ENCODE results near the gene ELL. TPM values are rescaled to one million over a fixed set of nuclear protein-coding genes. Genes with fewer than 3 reads are reported as not detected.

Gene ELL
- total and polyA plus RNA-seq, 2 experiments from 2014 or later: 11.3 to 20.1 TPM

DNA sequence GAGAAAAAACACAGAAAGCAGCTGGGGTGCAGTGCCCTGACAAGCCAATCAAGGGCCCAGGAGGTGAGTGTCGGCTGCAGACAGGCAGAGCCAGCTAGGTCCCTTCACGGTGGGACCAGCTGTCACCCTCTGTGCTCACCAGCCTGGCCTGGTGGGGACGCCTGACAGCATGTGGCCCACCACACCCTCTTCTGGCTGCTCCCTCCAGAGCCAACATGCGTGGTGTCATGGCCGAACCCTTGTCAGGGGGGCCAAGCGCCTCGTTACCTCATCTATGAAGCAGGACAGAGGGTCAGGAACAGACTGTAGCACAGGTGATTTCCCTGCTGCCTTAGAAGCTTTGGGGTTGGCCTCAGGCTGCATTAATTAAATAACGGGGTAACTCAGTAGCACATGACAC, 43.9 kb downstream of the ELL start:
- DNase-seq (ENCODE audit: low spot score) (no peak), ATAC-seq (no peak)
- Mint-ChIP-seq H3K9me3 (0 out of 3 replicates have a peak, but pooled peaks cover 5% of the 10 kb centered on the region), H3K36me3 (ENCODE audit: low read depth) (no peaks in the 10 kb centered on the region; the same call in 2 of the 3 replicates), H3K4me3 (no peak overlapping the region), H3K4me1 (peaks cover 25% of the 10 kb centered on the region), H3K27ac (no peak overlapping the region), H3K27me3 (ENCODE audit: insufficient read depth, low read depth, poor library complexity) (peaks cover 20% of the 10 kb centered on the region)
- no peak overlapping the region for H3K4me3 ChIP-seq
- H3F3A ChIP-seq (replicated peaks; ENCODE audit: low read depth): peaks cover 10% of the 10 kb centered on the region; the same call in 1 of the 2 replicates
- H3K9me2 ChIP-seq (ENCODE audit: insufficient read depth): no peaks in the 10 kb centered on the region
- no peaks in the 10 kb centered on the region; the same call in 1 of the 2 replicates for H4K20me1 ChIP-seq (replicated peaks; ENCODE audit: insufficient read depth)
- H3K27ac ChIP-seq (ENCODE audit: low read depth): no peak overlapping the region
- no peaks in the 10 kb centered on the region for H3K36me3 ChIP-seq (ENCODE audit: insufficient read depth)
- no peaks in the 10 kb centered on the region for H3K4me1 ChIP-seq (ENCODE audit: insufficient read depth)
- no peak overlapping the region for H2AFZ ChIP-seq
- TF ChIP-seq CREB1 (CRISPR knock-in tag; IDR thresholded peaks at IDR 0.05; ENCODE audit: low read depth) (no peak), POLR2AphosphoS5 (IDR thresholded peaks at IDR 0.05; ENCODE audit: low read depth) (no peak), ZNF114 (CRISPR knock-in tag; IDR thresholded peaks at IDR 0.05) (no peak), EZH2phosphoT487 (IDR thresholded peaks at IDR 0.05; ENCODE audit: unreplicated experiment) (no peak)
- TF ChIP-seq, protein P1, sequence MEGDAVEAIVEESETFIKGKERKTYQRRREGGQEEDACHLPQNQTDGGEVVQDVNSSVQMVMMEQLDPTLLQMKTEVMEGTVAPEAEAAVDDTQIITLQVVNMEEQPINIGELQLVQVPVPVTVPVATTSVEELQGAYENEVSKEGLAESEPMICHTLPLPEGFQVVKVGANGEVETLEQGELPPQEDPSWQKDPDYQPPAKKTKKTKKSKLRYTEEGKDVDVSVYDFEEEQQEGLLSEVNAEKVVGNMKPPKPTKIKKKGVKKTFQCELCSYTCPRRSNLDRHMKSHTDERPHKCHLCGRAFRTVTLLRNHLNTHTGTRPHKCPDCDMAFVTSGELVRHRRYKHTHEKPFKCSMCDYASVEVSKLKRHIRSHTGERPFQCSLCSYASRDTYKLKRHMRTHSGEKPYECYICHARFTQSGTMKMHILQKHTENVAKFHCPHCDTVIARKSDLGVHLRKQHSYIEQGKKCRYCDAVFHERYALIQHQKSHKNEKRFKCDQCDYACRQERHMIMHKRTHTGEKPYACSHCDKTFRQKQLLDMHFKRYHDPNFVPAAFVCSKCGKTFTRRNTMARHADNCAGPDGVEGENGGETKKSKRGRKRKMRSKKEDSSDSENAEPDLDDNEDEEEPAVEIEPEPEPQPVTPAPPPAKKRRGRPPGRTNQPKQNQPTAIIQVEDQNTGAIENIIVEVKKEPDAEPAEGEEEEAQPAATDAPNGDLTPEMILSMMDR (conservative IDR thresholded peaks at IDR 0.05; ENCODE audit: low read depth in 2 of 2): no peak
- TF ChIP-seq, protein P2, sequence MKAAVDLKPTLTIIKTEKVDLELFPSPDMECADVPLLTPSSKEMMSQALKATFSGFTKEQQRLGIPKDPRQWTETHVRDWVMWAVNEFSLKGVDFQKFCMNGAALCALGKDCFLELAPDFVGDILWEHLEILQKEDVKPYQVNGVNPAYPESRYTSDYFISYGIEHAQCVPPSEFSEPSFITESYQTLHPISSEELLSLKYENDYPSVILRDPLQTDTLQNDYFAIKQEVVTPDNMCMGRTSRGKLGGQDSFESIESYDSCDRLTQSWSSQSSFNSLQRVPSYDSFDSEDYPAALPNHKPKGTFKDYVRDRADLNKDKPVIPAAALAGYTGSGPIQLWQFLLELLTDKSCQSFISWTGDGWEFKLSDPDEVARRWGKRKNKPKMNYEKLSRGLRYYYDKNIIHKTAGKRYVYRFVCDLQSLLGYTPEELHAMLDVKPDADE (IDR thresholded peaks at IDR 0.05): no peak
- H3K79me2 ChIP-seq (replicated peaks; ENCODE audit: insufficient read depth): peaks cover 33% of the 10 kb centered on the region
- no peaks in the 10 kb centered on the region for H3K27me3 ChIP-seq (ENCODE audit: insufficient read depth)
- H3K4me2 ChIP-seq: no peak overlapping the region

DNA sequence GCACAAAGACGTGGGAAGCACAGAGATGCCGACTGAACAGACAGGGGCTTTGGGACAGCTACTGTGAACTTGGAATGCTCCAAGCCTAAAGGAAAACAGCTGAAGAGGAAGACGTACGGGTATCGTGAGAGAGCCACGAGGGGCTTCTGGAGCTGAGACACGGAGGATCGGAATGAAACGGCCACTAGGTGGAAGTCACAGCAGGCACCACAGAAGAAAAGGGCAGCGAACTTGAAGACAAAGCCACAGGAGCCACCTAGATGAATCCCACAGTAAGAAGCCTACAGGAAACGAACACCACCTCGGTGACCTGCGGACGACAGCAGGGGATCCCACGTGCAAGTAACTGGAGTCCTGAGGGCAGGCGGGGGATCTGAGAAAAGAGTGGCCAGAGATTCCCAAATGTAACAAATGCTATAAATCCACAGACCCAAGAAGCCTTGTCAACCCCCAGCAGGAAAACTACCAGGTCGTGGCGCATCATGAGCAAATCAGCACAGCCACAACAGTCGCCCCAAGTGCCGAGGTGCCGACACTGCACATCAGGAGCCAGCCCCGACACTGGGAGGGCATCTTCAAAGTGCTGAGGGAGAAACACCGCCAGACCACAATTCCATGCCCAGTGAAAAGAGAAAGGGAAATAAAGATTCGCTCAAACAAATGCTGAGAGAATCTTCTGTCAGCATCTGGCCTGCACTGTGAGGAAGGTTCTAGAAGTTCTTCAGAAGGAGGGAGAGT, 44.7 kb downstream of the ELL start:
- Mint-ChIP-seq H3K9me3 (no peaks in the 10 kb centered on the region), H3K27ac (0 out of 2 replicates have a peak overlapping the region, but pooled peaks have one; percentile 33), H3K36me3 (ENCODE audit: low read depth) (no peaks in the 10 kb centered on the region; the same call in 2 of the 3 replicates), H3K27me3 (ENCODE audit: insufficient read depth, low read depth, poor library complexity) (peaks cover 20% of the 10 kb centered on the region), H3K4me1 (peaks cover 25% of the 10 kb centered on the region), H3K4me3 (no peak overlapping the region)
- Histone ChIP-seq H3K4me3 (no peak overlapping the region), H2AFZ (no peak overlapping the region), H3K9me2 (ENCODE audit: insufficient read depth) (no peaks in the 10 kb centered on the region), H3K36me3 (ENCODE audit: insufficient read depth) (no peaks in the 10 kb centered on the region), H3K4me2 (no peak overlapping the region), H3F3A (replicated peaks; ENCODE audit: low read depth) (peaks cover 10% of the 10 kb centered on the region; the same call in 1 of the 2 replicates), H3K4me1 (ENCODE audit: insufficient read depth) (no peaks in the 10 kb centered on the region), H3K27me3 (ENCODE audit: insufficient read depth) (no peaks in the 10 kb centered on the region), H3K79me2 (replicated peaks; ENCODE audit: insufficient read depth) (peaks cover 29% of the 10 kb centered on the region), H3K27ac (ENCODE audit: low read depth) (0 out of 2 replicates have a peak overlapping the region, but pooled peaks have one; percentile 45), H4K20me1 (replicated peaks; ENCODE audit: insufficient read depth) (no peaks in the 10 kb centered on the region; the same call in 1 of the 2 replicates)
- ATAC-seq: peak; percentile 21; the same call in 2 of the 3 replicates
- TF ChIP-seq, protein P3, sequence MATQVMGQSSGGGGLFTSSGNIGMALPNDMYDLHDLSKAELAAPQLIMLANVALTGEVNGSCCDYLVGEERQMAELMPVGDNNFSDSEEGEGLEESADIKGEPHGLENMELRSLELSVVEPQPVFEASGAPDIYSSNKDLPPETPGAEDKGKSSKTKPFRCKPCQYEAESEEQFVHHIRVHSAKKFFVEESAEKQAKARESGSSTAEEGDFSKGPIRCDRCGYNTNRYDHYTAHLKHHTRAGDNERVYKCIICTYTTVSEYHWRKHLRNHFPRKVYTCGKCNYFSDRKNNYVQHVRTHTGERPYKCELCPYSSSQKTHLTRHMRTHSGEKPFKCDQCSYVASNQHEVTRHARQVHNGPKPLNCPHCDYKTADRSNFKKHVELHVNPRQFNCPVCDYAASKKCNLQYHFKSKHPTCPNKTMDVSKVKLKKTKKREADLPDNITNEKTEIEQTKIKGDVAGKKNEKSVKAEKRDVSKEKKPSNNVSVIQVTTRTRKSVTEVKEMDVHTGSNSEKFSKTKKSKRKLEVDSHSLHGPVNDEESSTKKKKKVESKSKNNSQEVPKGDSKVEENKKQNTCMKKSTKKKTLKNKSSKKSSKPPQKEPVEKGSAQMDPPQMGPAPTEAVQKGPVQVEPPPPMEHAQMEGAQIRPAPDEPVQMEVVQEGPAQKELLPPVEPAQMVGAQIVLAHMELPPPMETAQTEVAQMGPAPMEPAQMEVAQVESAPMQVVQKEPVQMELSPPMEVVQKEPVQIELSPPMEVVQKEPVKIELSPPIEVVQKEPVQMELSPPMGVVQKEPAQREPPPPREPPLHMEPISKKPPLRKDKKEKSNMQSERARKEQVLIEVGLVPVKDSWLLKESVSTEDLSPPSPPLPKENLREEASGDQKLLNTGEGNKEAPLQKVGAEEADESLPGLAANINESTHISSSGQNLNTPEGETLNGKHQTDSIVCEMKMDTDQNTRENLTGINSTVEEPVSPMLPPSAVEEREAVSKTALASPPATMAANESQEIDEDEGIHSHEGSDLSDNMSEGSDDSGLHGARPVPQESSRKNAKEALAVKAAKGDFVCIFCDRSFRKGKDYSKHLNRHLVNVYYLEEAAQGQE (IDR thresholded peaks at IDR 0.05; ENCODE audit: unreplicated experiment): no peak
- TF ChIP-seq JUNB (IDR thresholded peaks at IDR 0.05; ENCODE audit: unreplicated experiment) (no peak), POLR2AphosphoS5 (IDR thresholded peaks at IDR 0.05; ENCODE audit: low read depth) (no peak), ZNF114 (CRISPR knock-in tag; IDR thresholded peaks at IDR 0.05) (no peak)
- TF ChIP-seq, protein P1 (conservative IDR thresholded peaks at IDR 0.05; ENCODE audit: low read depth in 2 of 2): peak; percentile 34 to 49
- peak; percentile 61 for DNase-seq (ENCODE audit: low spot score)
